HCT116 (cell line): ENCODE measurements around the gene PARP12. TPM values are rescaled to one million over a fixed set of nuclear protein-coding genes. Genes with fewer than 3 reads are reported as not detected.

Source experiments
- ATAC-seq: fragments of 200-7000 bp; cut with Tn5 transposase; 2 replicates; pipeline ENCODE4 v1.9.1; 2020; ENCODE audit warnings: mild to moderate bottlenecking, moderate library complexity
- BruUV-seq: library from RNA; stranded (reverse); fragments of 400-500 nt; replicated peaks from 2 replicates; lab custom pipeline; 2021; lab: Mats Ljungman, UMichigan
- CTCF ChIA-PET: fragments of 300-600 bp; sonication (Branson Sonifier 250); formaldehyde crosslinking; loops from one replicate; lab custom pipeline; 2021; ENCODE audit warnings: antibody characterized with exemption; lab: Charles Lee
- POLR2A ChIA-PET: fragments of 300-600, 350-600 bp; sonication (Branson Sonifier 250); formaldehyde crosslinking; loops from one replicate; lab custom pipeline; 2021; ENCODE audit warnings: antibody characterized with exemption; lab: Charles Lee
- RAD21 ChIA-PET, 2 experiments: fragments of 300-600 bp; sonication (Branson Sonifier 250); formaldehyde crosslinking; loops; one replicate each; lab custom pipeline; 2023; ENCODE audit warnings: low total read pairs in 2 of 2; ENCODE audit not compliant: uncharacterized antibody in 2 of 2, unreplicated experiment in 2 of 2, low non-redundant PET in 1 of 2; lab: Charles Lee
- DNase-seq: peaks from one replicate; pipeline ENCODE4 v3.0.0-alpha.2; 2010; ENCODE audit warnings: low read depth, low spot score
- H2AFZ ChIP-seq: fragments of 200-600 bp; shearing (Covaris generic), sonication (generic); 2 replicates; pipeline ENCODE4 v1.6.1; 2017; ENCODE audit warnings: low read depth, mixed run types, mixed read lengths, antibody characterized with exemption, low read length; ENCODE audit not compliant: poor library complexity, severe bottlenecking
- H3K27ac ChIP-seq: 2 replicates; pipeline ENCODE4 v1.5.1; 2012; ENCODE audit warnings: low read depth, low read length
- H3K27me3 ChIP-seq: fragments of 200-600 bp; sonication (generic); 2 replicates; pipeline ENCODE4 v1.6.1; 2016; ENCODE audit warnings: mixed run types, low read length, mixed read lengths; ENCODE audit not compliant: insufficient read depth
- H3K36me3 ChIP-seq, 2 experiments: fragments of 200-500 bp in 1 of 2; fragments of 200-600 bp in 1 of 2; sonication (Bioruptor generic) in 1 of 2; sonication (generic) in 1 of 2; 2 replicates each; pipeline versions ENCODE4 v1.5.1 to v1.6.1; 2014 to 2016; ENCODE audit warnings: low read length in 2 of 2, inconsistent platforms in 1 of 2, mixed read lengths in 1 of 2, mixed run types in 1 of 2; ENCODE audit not compliant: insufficient read depth in 2 of 2, control insufficient read depth in 1 of 2
- H3K4me1 ChIP-seq, 2 experiments: fragments of 200-600 bp in 1 of 2; sonication (generic) in 1 of 2; 2 replicates each; pipeline versions ENCODE4 v1.5.1 to v1.6.1; 2012 to 2017; ENCODE audit warnings: low read length in 2 of 2, inconsistent platforms in 1 of 2, mild to moderate bottlenecking in 1 of 2, mixed read lengths in 1 of 2, mixed run types in 1 of 2, moderate library complexity in 1 of 2; ENCODE audit not compliant: insufficient read depth in 2 of 2, control insufficient read depth in 1 of 2
- H3K4me2 ChIP-seq: fragments of 200-600 bp; sonication (generic); 2 replicates; pipeline ENCODE4 v1.6.1; 2017; ENCODE audit warnings: mixed run types, low read length, mixed read lengths
- H3K4me3 ChIP-seq, 2 experiments: fragments of 200-600 bp in 1 of 2; sonication (generic) in 1 of 2; replicated peaks in 1 of 2; 2 replicates each; pipeline ENCODE4 v1.5.1; 2011 to 2016; ENCODE audit warnings: low read length in 2 of 2, control low read depth in 1 of 2, low read depth in 1 of 2, mild to moderate bottlenecking in 1 of 2, mixed read lengths in 1 of 2, mixed run types in 1 of 2
- H3K79me2 ChIP-seq: fragments of 200-600 bp; sonication (generic); 2 replicates; pipeline ENCODE4 v1.6.1; 2017; ENCODE audit warnings: mild to moderate bottlenecking, mixed run types, low read length, moderate library complexity, mixed read lengths; ENCODE audit not compliant: insufficient read depth
- H3K9ac ChIP-seq: fragments of 200-600 bp; sonication (generic); 2 replicates; pipeline ENCODE4 v1.6.1; 2016; ENCODE audit warnings: low read length, mixed read lengths
- H3K9me2 ChIP-seq: fragments of 200-600 bp; sonication (generic), shearing (Covaris generic); 2 replicates; pipeline ENCODE4 v1.6.1; 2017; ENCODE audit warnings: mixed run types, mild to moderate bottlenecking, moderate library complexity; ENCODE audit not compliant: insufficient read depth
- H3K9me3 ChIP-seq, 2 experiments: fragments of 200-500 bp in 1 of 2; fragments of 200-600 bp in 1 of 2; sonication (Bioruptor generic) in 1 of 2; sonication (generic) in 1 of 2; 2 replicates each; pipeline ENCODE4 v1.6.1; 2014 to 2017; ENCODE audit warnings: low read length in 2 of 2, mixed read lengths in 2 of 2, inconsistent platforms in 1 of 2, low read depth in 1 of 2, mild to moderate bottlenecking in 1 of 2, mixed run types in 1 of 2, moderate library complexity in 1 of 2; ENCODE audit not compliant: control insufficient read depth in 1 of 2, insufficient read depth in 1 of 2
- H4K20me1 ChIP-seq: fragments of 200-600 bp; sonication (generic), shearing (Covaris generic); 2 replicates; pipeline ENCODE4 v1.6.1; 2017; ENCODE audit warnings: mixed run types, mild to moderate bottlenecking, moderate library complexity; ENCODE audit not compliant: insufficient read depth
- CBX3 ChIP-seq: IDR thresholded peaks from 2 replicates; pipeline ENCODE4 v1.6.1; 2012; ENCODE audit warnings: low read depth
- CTCF ChIP-seq, 3 experiments: fragments of 200-600 bp in 1 of 3; sonication (generic) in 1 of 3; IDR thresholded peaks in 2 of 3; conservative IDR thresholded peaks in 1 of 3; 2 replicates each; pipeline ENCODE4 v1.5.1; 2012 to 2017; ENCODE audit warnings: low read depth in 2 of 3, low read length in 2 of 3, antibody characterized with exemption in 1 of 3, borderline replicate concordance in 1 of 3, control low read depth in 1 of 3, mild to moderate bottlenecking in 1 of 3, mixed read lengths in 1 of 3, mixed run types in 1 of 3, moderate library complexity in 1 of 3; ENCODE audit not compliant: insufficient read depth in 1 of 3
- EGR1 ChIP-seq: IDR thresholded peaks from 2 replicates; pipeline ENCODE4 v1.6.1; 2012; ENCODE audit warnings: low read depth
- ELF1 ChIP-seq: IDR thresholded peaks from 2 replicates; pipeline ENCODE4 v1.6.1; 2012; ENCODE audit warnings: low read depth, borderline replicate concordance
- EZH2 ChIP-seq: fragments of 200-600 bp; sonication (generic); IDR thresholded peaks from 2 replicates; pipeline ENCODE4 v1.6.1; 2017; ENCODE audit warnings: antibody characterized with exemption, mixed run types
- EZH2phosphoT487 ChIP-seq: fragments of 200-600 bp; IDR thresholded peaks from 2 replicates; pipeline ENCODE4 v1.6.1; 2018; ENCODE audit warnings: antibody characterized with exemption, borderline replicate concordance
- FOSL1 ChIP-seq: IDR thresholded peaks from 2 replicates; pipeline ENCODE4 v1.6.1; 2012; ENCODE audit warnings: low read depth
- JUND ChIP-seq: IDR thresholded peaks from 2 replicates; pipeline ENCODE4 v1.6.1; 2012
- MAX ChIP-seq: IDR thresholded peaks from 2 replicates; pipeline ENCODE4 v1.6.1; 2012
- POLR2AphosphoS5 ChIP-seq: IDR thresholded peaks from 2 replicates; pipeline ENCODE4 v1.6.1; 2011; ENCODE audit warnings: mild to moderate bottlenecking, low read depth, low read length, moderate library complexity
- RAD21 ChIP-seq: IDR thresholded peaks from 2 replicates; pipeline ENCODE4 v1.6.1; 2012; ENCODE audit warnings: low read depth, mild to moderate bottlenecking
- SIN3A ChIP-seq: IDR thresholded peaks from 2 replicates; pipeline ENCODE4 v1.6.1; 2012; ENCODE audit warnings: low read depth
- SP1 ChIP-seq: IDR thresholded peaks from 2 replicates; pipeline ENCODE4 v1.6.1; 2012; ENCODE audit warnings: low read depth
- SRF ChIP-seq: IDR thresholded peaks from 2 replicates; pipeline ENCODE4 v1.6.1; 2012; ENCODE audit warnings: low read depth
- YY1 ChIP-seq: IDR thresholded peaks from 2 replicates; pipeline ENCODE4 v1.6.1; 2011; ENCODE audit warnings: low read length, low read depth, moderate library complexity, mild to moderate bottlenecking; ENCODE audit not compliant: insufficient replicate concordance; ENCODE audit errors: extremely low read depth
- ZBTB33 ChIP-seq: IDR thresholded peaks from 2 replicates; pipeline ENCODE4 v1.6.1; 2011; ENCODE audit warnings: mild to moderate bottlenecking, low read length, moderate library complexity; ENCODE audit not compliant: insufficient replicate concordance; ENCODE audit errors: extremely low read depth
- ZFX ChIP-seq: fragments of 450-650 bp; IDR thresholded peaks from 2 replicates; pipeline ENCODE4 v1.6.1; 2017
- ZNF274 ChIP-seq: fragments of 200-500 bp; sonication (Bioruptor generic); IDR thresholded peaks from 2 replicates; pipeline ENCODE4 v1.6.1; 2014; ENCODE audit warnings: mild to moderate bottlenecking, low read depth, low read length, inconsistent platforms
- intact Hi-C: fragments of 100-400 bp; cut with micrococcal nuclease; formaldehyde crosslinking; loops from 2 replicates; pipeline ENCODE4 v1.10.0; 2022
- total RNA-seq: library from RNA; stranded (reverse); gene quantifications from one replicate; pipeline ENCODE4 v1.2.1, GENCODE V29; 2021; ENCODE audit not compliant: unreplicated experiment

PARP12 gene
- total RNA-seq, 1 experiment from 2014 or later: 17.7 TPM

GRCh38 chr7:139974179-139974811, 88.5 kb downstream of the PARP12 start:
- RAD21 ChIA-PET: no interaction called here
- TF ChIP-seq ZBTB33 (no peak), MAX (no peak), RAD21 (no peak), ZFX (no peak), SRF (no peak), YY1 (no peak), ELF1 (no peak), SP1 (no peak), EZH2 (no peak), SIN3A (no peak), EZH2phosphoT487 (no peak), JUND (no peak), FOSL1 (no peak), POLR2AphosphoS5 (no peak), CBX3 (no peak), ZNF274 (no peak), CTCF (IDR thresholded peaks at IDR 0.05 in 2 of 3, conservative IDR thresholded peaks at IDR 0.05 in 1 of 3; ENCODE audit: borderline replicate concordance in 1 of 3, insufficient read depth in 1 of 3, low read depth in 2 of 3, low read length in 2 of 3) (no peak), EGR1 (no peak)
- ATAC-seq: no peak

More at GRCh38 chr7:139974179-139974811, 88.5 kb downstream of the PARP12 start:
- Histone ChIP-seq H3K4me1 (no peaks in the 10 kb centered on the region), H3K9ac (no peak overlapping the region), H3K27ac (no peak overlapping the region), H3K4me2 (no peak overlapping the region), H3K36me3 (no peaks in the 10 kb centered on the region), H2AFZ (no peak overlapping the region), H4K20me1 (no peaks in the 10 kb centered on the region), H3K9me2 (no peaks in the 10 kb centered on the region), H3K27me3 (no peaks in the 10 kb centered on the region), H3K79me2 (no peaks in the 10 kb centered on the region), H3K9me3 (no peaks in the 10 kb centered on the region), H3K4me3 (no peak overlapping the region)
- CTCF ChIA-PET: no interaction called here
- intact Hi-C loops: no loop called here
- DNase-seq: no peak
- POLR2A ChIA-PET: no interaction called here
- BruUV-seq: no TSS peak
